Choroid plexus epithelial cell (primary cell): ENCODE results near the gene HTR2C.

ENCODE experiments used
- DNase-seq: peaks from one replicate; pipeline ENCODE4 v3.0.0-alpha.2; 2010; ENCODE audit warnings: low read depth
- H3K4me3 ChIP-seq: 2 replicates; pipeline ENCODE4 v1.5.1; 2011; ENCODE audit warnings: low read depth, mild to moderate bottlenecking, control low read depth, low read length, moderate library complexity
- CTCF ChIP-seq: conservative IDR thresholded peaks from 2 replicates; pipeline ENCODE4 v1.5.1; 2011; ENCODE audit warnings: low read depth, mild to moderate bottlenecking, control low read depth, inconsistent platforms, low read length, moderate library complexity

Gene HTR2C

GRCh38 chrX:114952696-114953095 lies 368.8 kb downstream of the HTR2C start:
- DNase-seq: no peak
- no peak for TF ChIP-seq CTCF
- no peak overlapping the region for H3K4me3 ChIP-seq
